HCT116 (cell line): ENCODE measurements around the gene TEP1. TPM values are rescaled to one million over a fixed set of nuclear protein-coding genes. Genes with fewer than 3 reads are reported as not detected.

Experiments used
- ATAC-seq: fragments of 200-7000 bp; cut with Tn5 transposase; 2 replicates; pipeline ENCODE4 v1.9.1; 2020; ENCODE audit warnings: mild to moderate bottlenecking, moderate library complexity
- BruUV-seq: library from RNA; stranded (reverse); fragments of 400-500 nt; replicated peaks from 2 replicates; lab custom pipeline; 2021; lab: Mats Ljungman, UMichigan
- CTCF ChIA-PET: fragments of 300-600 bp; sonication (Branson Sonifier 250); formaldehyde crosslinking; loops from one replicate; lab custom pipeline; 2021; ENCODE audit warnings: antibody characterized with exemption; lab: Charles Lee
- POLR2A ChIA-PET: fragments of 300-600, 350-600 bp; sonication (Branson Sonifier 250); formaldehyde crosslinking; loops from one replicate; lab custom pipeline; 2021; ENCODE audit warnings: antibody characterized with exemption; lab: Charles Lee
- RAD21 ChIA-PET, 2 experiments: fragments of 300-600 bp; sonication (Branson Sonifier 250); formaldehyde crosslinking; loops; one replicate each; lab custom pipeline; 2023; ENCODE audit warnings: low total read pairs in 2 of 2; ENCODE audit not compliant: uncharacterized antibody in 2 of 2, unreplicated experiment in 2 of 2, low non-redundant PET in 1 of 2; lab: Charles Lee
- DNase-seq: peaks from one replicate; pipeline ENCODE4 v3.0.0-alpha.2; 2010; ENCODE audit warnings: low read depth, low spot score
- H2AFZ ChIP-seq: fragments of 200-600 bp; shearing (Covaris generic), sonication (generic); 2 replicates; pipeline ENCODE4 v1.6.1; 2017; ENCODE audit warnings: low read depth, mixed run types, mixed read lengths, antibody characterized with exemption, low read length; ENCODE audit not compliant: poor library complexity, severe bottlenecking
- H3K27ac ChIP-seq: 2 replicates; pipeline ENCODE4 v1.5.1; 2012; ENCODE audit warnings: low read depth, low read length
- H3K27me3 ChIP-seq: fragments of 200-600 bp; sonication (generic); 2 replicates; pipeline ENCODE4 v1.6.1; 2016; ENCODE audit warnings: mixed run types, low read length, mixed read lengths; ENCODE audit not compliant: insufficient read depth
- H3K36me3 ChIP-seq, 2 experiments: fragments of 200-500 bp in 1 of 2; fragments of 200-600 bp in 1 of 2; sonication (Bioruptor generic) in 1 of 2; sonication (generic) in 1 of 2; 2 replicates each; pipeline versions ENCODE4 v1.5.1 to v1.6.1; 2014 to 2016; ENCODE audit warnings: low read length in 2 of 2, inconsistent platforms in 1 of 2, mixed read lengths in 1 of 2, mixed run types in 1 of 2; ENCODE audit not compliant: insufficient read depth in 2 of 2, control insufficient read depth in 1 of 2
- H3K4me1 ChIP-seq, 2 experiments: fragments of 200-600 bp in 1 of 2; sonication (generic) in 1 of 2; 2 replicates each; pipeline versions ENCODE4 v1.5.1 to v1.6.1; 2012 to 2017; ENCODE audit warnings: low read length in 2 of 2, inconsistent platforms in 1 of 2, mild to moderate bottlenecking in 1 of 2, mixed read lengths in 1 of 2, mixed run types in 1 of 2, moderate library complexity in 1 of 2; ENCODE audit not compliant: insufficient read depth in 2 of 2, control insufficient read depth in 1 of 2
- H3K4me2 ChIP-seq: fragments of 200-600 bp; sonication (generic); 2 replicates; pipeline ENCODE4 v1.6.1; 2017; ENCODE audit warnings: mixed run types, low read length, mixed read lengths
- H3K4me3 ChIP-seq, 2 experiments: fragments of 200-600 bp in 1 of 2; sonication (generic) in 1 of 2; replicated peaks in 1 of 2; 2 replicates each; pipeline ENCODE4 v1.5.1; 2011 to 2016; ENCODE audit warnings: low read length in 2 of 2, control low read depth in 1 of 2, low read depth in 1 of 2, mild to moderate bottlenecking in 1 of 2, mixed read lengths in 1 of 2, mixed run types in 1 of 2
- H3K79me2 ChIP-seq: fragments of 200-600 bp; sonication (generic); 2 replicates; pipeline ENCODE4 v1.6.1; 2017; ENCODE audit warnings: mild to moderate bottlenecking, mixed run types, low read length, moderate library complexity, mixed read lengths; ENCODE audit not compliant: insufficient read depth
- H3K9ac ChIP-seq: fragments of 200-600 bp; sonication (generic); 2 replicates; pipeline ENCODE4 v1.6.1; 2016; ENCODE audit warnings: low read length, mixed read lengths
- H3K9me2 ChIP-seq: fragments of 200-600 bp; sonication (generic), shearing (Covaris generic); 2 replicates; pipeline ENCODE4 v1.6.1; 2017; ENCODE audit warnings: mixed run types, mild to moderate bottlenecking, moderate library complexity; ENCODE audit not compliant: insufficient read depth
- H3K9me3 ChIP-seq, 2 experiments: fragments of 200-500 bp in 1 of 2; fragments of 200-600 bp in 1 of 2; sonication (Bioruptor generic) in 1 of 2; sonication (generic) in 1 of 2; 2 replicates each; pipeline ENCODE4 v1.6.1; 2014 to 2017; ENCODE audit warnings: low read length in 2 of 2, mixed read lengths in 2 of 2, inconsistent platforms in 1 of 2, low read depth in 1 of 2, mild to moderate bottlenecking in 1 of 2, mixed run types in 1 of 2, moderate library complexity in 1 of 2; ENCODE audit not compliant: control insufficient read depth in 1 of 2, insufficient read depth in 1 of 2
- H4K20me1 ChIP-seq: fragments of 200-600 bp; sonication (generic), shearing (Covaris generic); 2 replicates; pipeline ENCODE4 v1.6.1; 2017; ENCODE audit warnings: mixed run types, mild to moderate bottlenecking, moderate library complexity; ENCODE audit not compliant: insufficient read depth
- ATF3 ChIP-seq: IDR thresholded peaks from 2 replicates; pipeline ENCODE4 v1.6.1; 2012
- CTCF ChIP-seq, 3 experiments: fragments of 200-600 bp in 1 of 3; sonication (generic) in 1 of 3; IDR thresholded peaks in 2 of 3; conservative IDR thresholded peaks in 1 of 3; 2 replicates each; pipeline ENCODE4 v1.5.1; 2012 to 2017; ENCODE audit warnings: low read depth in 2 of 3, low read length in 2 of 3, antibody characterized with exemption in 1 of 3, borderline replicate concordance in 1 of 3, control low read depth in 1 of 3, mild to moderate bottlenecking in 1 of 3, mixed read lengths in 1 of 3, mixed run types in 1 of 3, moderate library complexity in 1 of 3; ENCODE audit not compliant: insufficient read depth in 1 of 3
- ELF1 ChIP-seq: IDR thresholded peaks from 2 replicates; pipeline ENCODE4 v1.6.1; 2012; ENCODE audit warnings: low read depth, borderline replicate concordance
- EZH2 ChIP-seq: fragments of 200-600 bp; sonication (generic); IDR thresholded peaks from 2 replicates; pipeline ENCODE4 v1.6.1; 2017; ENCODE audit warnings: antibody characterized with exemption, mixed run types
- EZH2phosphoT487 ChIP-seq: fragments of 200-600 bp; IDR thresholded peaks from 2 replicates; pipeline ENCODE4 v1.6.1; 2018; ENCODE audit warnings: antibody characterized with exemption, borderline replicate concordance
- FOSL1 ChIP-seq: IDR thresholded peaks from 2 replicates; pipeline ENCODE4 v1.6.1; 2012; ENCODE audit warnings: low read depth
- MAX ChIP-seq: IDR thresholded peaks from 2 replicates; pipeline ENCODE4 v1.6.1; 2012
- POLR2A ChIP-seq: IDR thresholded peaks from 2 replicates; pipeline ENCODE4 v1.7.0; 2011; ENCODE audit warnings: borderline replicate concordance; ENCODE audit not compliant: insufficient read depth, insufficient read length; ENCODE audit errors: extremely low read depth
- POLR2AphosphoS5 ChIP-seq: IDR thresholded peaks from 2 replicates; pipeline ENCODE4 v1.6.1; 2011; ENCODE audit warnings: mild to moderate bottlenecking, low read depth, low read length, moderate library complexity
- RAD21 ChIP-seq: IDR thresholded peaks from 2 replicates; pipeline ENCODE4 v1.6.1; 2012; ENCODE audit warnings: low read depth, mild to moderate bottlenecking
- REST ChIP-seq: IDR thresholded peaks from 2 replicates; pipeline ENCODE4 v1.6.1; 2012; ENCODE audit warnings: low read depth
- SP1 ChIP-seq: IDR thresholded peaks from 2 replicates; pipeline ENCODE4 v1.6.1; 2012; ENCODE audit warnings: low read depth
- SRF ChIP-seq: IDR thresholded peaks from 2 replicates; pipeline ENCODE4 v1.6.1; 2012; ENCODE audit warnings: low read depth
- TCF7L2 ChIP-seq: IDR thresholded peaks from 2 replicates; pipeline ENCODE4 v1.7.0; 2011; ENCODE audit warnings: borderline replicate concordance, inconsistent platforms; ENCODE audit not compliant: insufficient read depth, insufficient read length; ENCODE audit errors: extremely low read depth
- YY1 ChIP-seq: IDR thresholded peaks from 2 replicates; pipeline ENCODE4 v1.6.1; 2011; ENCODE audit warnings: low read length, low read depth, moderate library complexity, mild to moderate bottlenecking; ENCODE audit not compliant: insufficient replicate concordance; ENCODE audit errors: extremely low read depth
- ZBTB33 ChIP-seq: IDR thresholded peaks from 2 replicates; pipeline ENCODE4 v1.6.1; 2011; ENCODE audit warnings: mild to moderate bottlenecking, low read length, moderate library complexity; ENCODE audit not compliant: insufficient replicate concordance; ENCODE audit errors: extremely low read depth
- ZNF274 ChIP-seq: fragments of 200-500 bp; sonication (Bioruptor generic); IDR thresholded peaks from 2 replicates; pipeline ENCODE4 v1.6.1; 2014; ENCODE audit warnings: mild to moderate bottlenecking, low read depth, low read length, inconsistent platforms
- intact Hi-C: fragments of 100-400 bp; cut with micrococcal nuclease; formaldehyde crosslinking; loops from 2 replicates; pipeline ENCODE4 v1.10.0; 2022
- total RNA-seq: library from RNA; stranded (reverse); gene quantifications from one replicate; pipeline ENCODE4 v1.2.1, GENCODE V29; 2021; ENCODE audit not compliant: unreplicated experiment

TEP1 gene
- total RNA-seq, 1 experiment from 2014 or later, result 22.4 TPM

GRCh38 chr14:20418501-20418909, 5.2 kb upstream of the TEP1 start:
- Histone ChIP-seq H3K79me2 (no peaks in the 10 kb centered on the region), H3K9me3 (no peaks in the 10 kb centered on the region), H3K27me3 (no peaks in the 10 kb centered on the region), H4K20me1 (no peaks in the 10 kb centered on the region), H3K9me2 (no peaks in the 10 kb centered on the region), H3K4me3 (no peak overlapping the region), H3K4me1 (peaks cover 8 to 22% of the 10 kb centered on the region in 2 experiments; a peak in 3 of 4 replicates), H3K9ac (no peak overlapping the region), H3K27ac (no peak overlapping the region), H2AFZ (no peak overlapping the region), H3K36me3 (no peaks in the 10 kb centered on the region), H3K4me2 (no peak overlapping the region)
- intact Hi-C loops, result no loop called here
- no peak for TF ChIP-seq EZH2phosphoT487
- no peak for TF ChIP-seq ZNF274
- TF ChIP-seq ELF1, result no peak
- no peak for TF ChIP-seq RAD21
- no peak for TF ChIP-seq POLR2A
- TF ChIP-seq TCF7L2, result no peak
- TF ChIP-seq SRF, result no peak
- no peak for TF ChIP-seq ATF3
- no peak for TF ChIP-seq YY1
- no peak for TF ChIP-seq CTCF (IDR thresholded peaks at IDR 0.05 in 2 of 3, conservative IDR thresholded peaks at IDR 0.05 in 1 of 3; ENCODE audit: borderline replicate concordance in 1 of 3, insufficient read depth in 1 of 3, low read depth in 2 of 3, low read length in 2 of 3)
- TF ChIP-seq REST, result no peak
- TF ChIP-seq MAX, result no peak
- no peak for TF ChIP-seq POLR2AphosphoS5
- no peak for TF ChIP-seq SP1
- no peak for TF ChIP-seq EZH2
- no peak for TF ChIP-seq FOSL1
- no peak for TF ChIP-seq ZBTB33
- ATAC-seq (no peak), DNase-seq (no peak)
- CTCF ChIA-PET, result no interaction called here
- POLR2A ChIA-PET, result no interaction called here
- RAD21 ChIA-PET, result no interaction called here
- BruUV-seq, result no TSS peak
